HepG2 (cell line): ENCODE measurements around the gene SMIM11. TPM values are rescaled to one million over a fixed set of nuclear protein-coding genes. Genes with fewer than 3 reads are reported as not detected.

ENCODE experiments used
- ATAC-seq: fragments of 200-7000 bp; cut with Tn5 transposase; 3 replicates; pipeline ENCODE4 v1.9.1; 2020; ENCODE audit warnings: mild to moderate bottlenecking, moderate library complexity
- BruUV-seq: library from RNA; stranded (reverse); fragments of 400-500 nt; replicated peaks from 2 replicates; lab custom pipeline; 2021; lab: Mats Ljungman, UMichigan
- CTCF ChIA-PET: fragments of 300-600 bp; formaldehyde crosslinking; extraction: SDS; loops from one replicate; lab custom pipeline; 2021; ENCODE audit warnings: low total read pairs, inconsistent platforms, low intra/inter-chr PET ratio; lab: Yijun Ruan, JAX
- POLR2A ChIA-PET: fragments of 350-600 bp; sonication (Branson Sonifier 250); formaldehyde crosslinking; loops from one replicate; lab custom pipeline; 2020; ENCODE audit warnings: antibody characterized with exemption, inconsistent platforms; lab: Yijun Ruan, JAX
- DNase-seq: peaks from one replicate; pipeline ENCODE4 v3.0.0-alpha.2; 2015; ENCODE audit warnings: low spot score
- FAIRE-seq: peaks from 3 replicates; lab custom pipeline; 2011; peaks lifted over from hg19 to GRCh38; lab: Jason Lieb, UNC
- H2AFZ ChIP-seq: one replicate; pipeline ENCODE4 v1.6.1; 2011; ENCODE audit warnings: low read length, inconsistent platforms
- H3K27ac ChIP-seq: fragments of 300-600 bp; 3 replicates; pipeline ENCODE4 v1.8.0; 2011; ENCODE audit warnings: mixed run types, mild to moderate bottlenecking, mixed read lengths, low read length, inconsistent platforms; ENCODE audit not compliant: insufficient read depth; ENCODE audit errors: extremely low read length
- H3K27me3 ChIP-seq, 2 experiments: fragments of 200-600 bp in 1 of 2; 2 replicates in 1 of 2; 3 replicates in 1 of 2; pipeline versions ENCODE4 v1.6.0 to v1.8.0; 2011; ENCODE audit warnings: low read length in 2 of 2, mild to moderate bottlenecking in 2 of 2, moderate library complexity in 2 of 2, inconsistent platforms in 1 of 2; ENCODE audit not compliant: insufficient read depth in 2 of 2, control insufficient read depth in 1 of 2
- H3K36me3 ChIP-seq, 2 experiments: fragments of 200-600 bp in 1 of 2; replicated peaks in 1 of 2; 2 replicates in 1 of 2; 3 replicates in 1 of 2; pipeline versions ENCODE4 v1.5.1 to v1.8.0; 2011; ENCODE audit warnings: low read length in 2 of 2, inconsistent platforms in 1 of 2; ENCODE audit not compliant: insufficient read depth in 2 of 2, control insufficient read depth in 1 of 2
- H3K4me1 ChIP-seq: 2 replicates; pipeline ENCODE4 v1.5.1; 2012; ENCODE audit warnings: low read length, inconsistent platforms; ENCODE audit not compliant: insufficient read depth
- H3K4me2 ChIP-seq: 2 replicates; pipeline ENCODE4 v1.6.0; 2011; ENCODE audit warnings: low read depth, low read length, inconsistent platforms
- H3K4me3 ChIP-seq, 3 experiments: fragments of 200-600 bp in 1 of 3; sonication (generic), shearing (Covaris generic) in 1 of 3; replicated peaks in 1 of 3; 2 replicates each; pipeline ENCODE4 v1.5.1; 2011 to 2016; ENCODE audit warnings: low read length in 3 of 3, inconsistent platforms in 2 of 3, low read depth in 2 of 3, mild to moderate bottlenecking in 2 of 3, control low read depth in 1 of 3, mixed read lengths in 1 of 3; ENCODE audit not compliant: insufficient read depth in 1 of 3
- H3K79me2 ChIP-seq: one replicate; pipeline ENCODE4 v1.6.1; 2011; ENCODE audit warnings: low read length, inconsistent platforms; ENCODE audit not compliant: insufficient read depth
- H3K9ac ChIP-seq: 2 replicates; pipeline ENCODE4 v1.6.0; 2011; ENCODE audit warnings: mild to moderate bottlenecking, low read depth, low read length, inconsistent platforms; ENCODE audit not compliant: insufficient read depth
- H3K9me3 ChIP-seq: 2 replicates; pipeline ENCODE4 v1.5.1; 2012; ENCODE audit warnings: mild to moderate bottlenecking, low read length
- H4K20me1 ChIP-seq: 2 replicates; pipeline ENCODE4 v1.6.0; 2011; ENCODE audit warnings: inconsistent platforms, mild to moderate bottlenecking, low read length, moderate library complexity; ENCODE audit not compliant: insufficient read depth
- FOXA3 ChIP-seq: IDR thresholded peaks from 2 replicates; pipeline ENCODE4 v1.6.1; 2016; ENCODE audit warnings: missing genetic modification reagents, missing compliant biosample characterization
- GATAD1 ChIP-seq: IDR thresholded peaks from 2 replicates; pipeline ENCODE4 v1.6.1; 2016; ENCODE audit warnings: missing genetic modification reagents, missing compliant biosample characterization
- HDAC2 ChIP-seq: sonication (generic); formaldehyde crosslinking; IDR thresholded peaks from 2 replicates; pipeline ENCODE4 v1.4.0; 2020; ENCODE audit warnings: missing genetic modification reagents
- NR2C2 ChIP-seq: sonication (generic); formaldehyde crosslinking; IDR thresholded peaks from 2 replicates; pipeline ENCODE4 v1.4.0; 2020; ENCODE audit warnings: missing genetic modification reagents, mild to moderate bottlenecking, moderate library complexity, borderline replicate concordance
- PHF5A ChIP-seq: IDR thresholded peaks from one replicate; pipeline ENCODE4 v1.6.1; 2018; ENCODE audit warnings: low read depth, missing genetic modification reagents; ENCODE audit not compliant: unreplicated experiment
- U2AF1 ChIP-seq: fragments of 200-400 bp; formaldehyde crosslinking; optimal IDR thresholded peaks from 2 replicates; pipeline ENCODE3; 2017; ENCODE audit warnings: mild to moderate bottlenecking, low read depth, low read length
- ZNF460 ChIP-seq: sonication (generic); formaldehyde crosslinking; IDR thresholded peaks from 2 replicates; pipeline ENCODE4 v1.5.1; 2020; ENCODE audit warnings: missing genetic modification reagents, mild to moderate bottlenecking, borderline replicate concordance
- ZNF605 ChIP-seq: sonication (generic); formaldehyde crosslinking; IDR thresholded peaks from 2 replicates; pipeline ENCODE4 v1.8.0; 2022; ENCODE audit warnings: mild to moderate bottlenecking, missing genetic modification reagents
- ZNF616 ChIP-seq: sonication (generic); formaldehyde crosslinking; IDR thresholded peaks from 2 replicates; pipeline ENCODE4 v1.5.0; 2020; ENCODE audit warnings: low read depth, mild to moderate bottlenecking, missing genetic modification reagents
- ZSCAN9 ChIP-seq: IDR thresholded peaks from 2 replicates; pipeline ENCODE4 v1.6.1; 2016; ENCODE audit warnings: borderline replicate concordance
- WGBS: methylation state at CpG from one replicate; pipeline ENCODE4 v1.1.6; 2017; ENCODE audit warnings: low lambda C conversion rate; 5-methylcytosine and 5-hydroxymethylcytosine counted together
- in situ Hi-C: cut with HindIII; loops from 2 replicates; pipeline ENCODE4 v1.10.0; 2017; ENCODE audit warnings: low pct_unique_long_range_greater_than_20kb; ENCODE audit not compliant: extremely low pct_ligation_motif_present
- intact Hi-C: fragments of 100-400 bp; cut with micrococcal nuclease; formaldehyde crosslinking; loops from one replicate; pipeline ENCODE4 v1.10.0; 2022; ENCODE audit not compliant: unreplicated experiment
- polyA plus RNA-seq, 8 experiments: library from polyadenylated mRNA; depleted of rRNA in 3 of 8; stranded (reverse) in 7 of 8; unstranded in 1 of 8; fragments of >200 nt; fragmentation: Illumina TruSeq in 4 of 8; extraction: Trizol in 4 of 8; gene quantifications; 2 replicates each; pipeline versions ENCODE4 v1.2.1 to v1.2.3, GENCODE V29; 2011 to 2016; ENCODE audit warnings: low read depth in 4 of 8, missing spikeins in 1 of 8, mixed read lengths in 1 of 8; ENCODE audit not compliant: insufficient read depth in 1 of 8
- total RNA-seq, 5 experiments: library from RNA; depleted of rRNA; stranded (reverse); fragments of >200 nt; fragmentation: Illumina TruSeq; extraction: Trizol; gene quantifications; 2 replicates each; pipeline ENCODE4 v1.2.3, GENCODE V29; 2016; ENCODE audit warnings: low read depth in 1 of 5
- TF ChIP-seq, protein P1 (sequence below): sonication (generic); formaldehyde crosslinking; IDR thresholded peaks from 2 replicates; pipeline ENCODE4 v1.5.0; 2020; ENCODE audit warnings: missing genetic modification reagents
- TF ChIP-seq, protein P2 (sequence below): sonication (generic); formaldehyde crosslinking; IDR thresholded peaks from 2 replicates; pipeline ENCODE4 v1.4.0; 2020; ENCODE audit warnings: missing genetic modification reagents
- TF ChIP-seq, protein P3 (sequence below): sonication (generic); IDR thresholded peaks from 2 replicates; pipeline ENCODE4 v1.6.1; 2016; ENCODE audit warnings: low read depth, borderline replicate concordance
- TF ChIP-seq, protein P4 (sequence below): sonication (generic); formaldehyde crosslinking; IDR thresholded peaks from 2 replicates; pipeline ENCODE4 v1.4.0; 2020; ENCODE audit warnings: missing genetic modification reagents

Gene SMIM11
- total and polyA plus RNA-seq, 2 of the 13 experiments (the other 11 are each of a cell fraction or from before 2014, with no cell fraction given): 6.4 to 18.9 TPM

DNA sequence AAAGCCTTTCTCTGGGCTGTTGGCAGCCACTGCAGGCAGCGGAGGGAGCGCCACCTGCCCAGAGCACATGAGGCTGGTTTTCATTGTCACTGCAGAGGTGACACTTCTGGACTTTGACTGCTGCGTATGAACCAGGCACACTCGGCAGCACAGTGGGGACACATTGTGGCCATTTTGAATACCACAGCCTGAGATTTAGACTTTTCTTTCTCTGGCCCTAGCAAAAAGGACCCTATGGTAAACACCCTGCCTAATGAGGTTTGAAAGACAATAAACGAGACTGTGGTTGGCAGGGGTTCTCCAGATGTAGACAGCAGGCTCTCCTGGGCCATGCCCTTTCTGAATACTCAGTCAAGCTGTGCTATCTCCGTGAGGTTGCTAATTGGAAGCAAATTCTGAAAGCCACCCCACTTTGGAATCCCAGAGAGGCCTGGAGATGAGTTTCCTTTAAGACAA lies 23.5 kb upstream of the SMIM11 start (continued):
- TF ChIP-seq ZNF460 (CRISPR knock-in tag) (no peak), ZSCAN9 (CRISPR knock-in tag) (no peak)
- TF ChIP-seq, protein P1, sequence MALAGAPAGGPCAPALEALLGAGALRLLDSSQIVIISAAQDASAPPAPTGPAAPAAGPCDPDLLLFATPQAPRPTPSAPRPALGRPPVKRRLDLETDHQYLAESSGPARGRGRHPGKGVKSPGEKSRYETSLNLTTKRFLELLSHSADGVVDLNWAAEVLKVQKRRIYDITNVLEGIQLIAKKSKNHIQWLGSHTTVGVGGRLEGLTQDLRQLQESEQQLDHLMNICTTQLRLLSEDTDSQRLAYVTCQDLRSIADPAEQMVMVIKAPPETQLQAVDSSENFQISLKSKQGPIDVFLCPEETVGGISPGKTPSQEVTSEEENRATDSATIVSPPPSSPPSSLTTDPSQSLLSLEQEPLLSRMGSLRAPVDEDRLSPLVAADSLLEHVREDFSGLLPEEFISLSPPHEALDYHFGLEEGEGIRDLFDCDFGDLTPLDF (CRISPR knock-in tag): no peak
- TF ChIP-seq, protein P2, sequence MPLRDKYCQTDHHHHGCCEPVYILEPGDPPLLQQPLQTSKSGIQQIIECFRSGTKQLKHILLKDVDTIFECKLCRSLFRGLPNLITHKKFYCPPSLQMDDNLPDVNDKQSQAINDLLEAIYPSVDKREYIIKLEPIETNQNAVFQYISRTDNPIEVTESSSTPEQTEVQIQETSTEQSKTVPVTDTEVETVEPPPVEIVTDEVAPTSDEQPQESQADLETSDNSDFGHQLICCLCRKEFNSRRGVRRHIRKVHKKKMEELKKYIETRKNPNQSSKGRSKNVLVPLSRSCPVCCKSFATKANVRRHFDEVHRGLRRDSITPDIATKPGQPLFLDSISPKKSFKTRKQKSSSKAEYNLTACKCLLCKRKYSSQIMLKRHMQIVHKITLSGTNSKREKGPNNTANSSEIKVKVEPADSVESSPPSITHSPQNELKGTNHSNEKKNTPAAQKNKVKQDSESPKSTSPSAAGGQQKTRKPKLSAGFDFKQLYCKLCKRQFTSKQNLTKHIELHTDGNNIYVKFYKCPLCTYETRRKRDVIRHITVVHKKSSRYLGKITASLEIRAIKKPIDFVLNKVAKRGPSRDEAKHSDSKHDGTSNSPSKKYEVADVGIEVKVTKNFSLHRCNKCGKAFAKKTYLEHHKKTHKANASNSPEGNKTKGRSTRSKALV: no peak

DNA sequence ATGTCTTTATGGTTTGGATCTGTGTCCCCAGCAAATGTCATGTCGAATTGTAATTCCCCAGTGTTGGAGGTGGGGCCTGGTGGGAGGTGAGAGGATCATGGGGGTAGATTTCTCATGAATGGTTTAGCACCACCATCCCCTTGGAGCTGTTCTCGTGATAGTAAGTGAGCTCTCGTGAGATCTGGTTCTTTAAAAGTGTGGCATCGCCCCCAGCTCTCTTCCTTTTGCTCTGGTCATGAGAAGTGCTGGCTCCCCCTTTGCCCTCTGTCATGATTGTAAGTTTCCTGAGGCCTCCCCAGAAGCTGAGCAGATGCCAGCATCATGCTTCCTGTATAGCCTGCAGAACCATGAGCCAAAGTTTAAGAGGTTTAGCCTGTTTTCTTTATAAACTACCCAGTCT lies 22.8 kb upstream of the SMIM11 start:
- H2AFZ ChIP-seq: no peak overlapping the region
- no peak for ATAC-seq
- no peaks in the 10 kb centered on the region for H3K9me3 ChIP-seq
- 39% methylated on average over 4 of the region's 4 CpGs for WGBS
- H3K4me2 ChIP-seq: no peak overlapping the region
- no peak overlapping the region for H3K9ac ChIP-seq
- no peaks in the 10 kb centered on the region for H3K36me3 ChIP-seq
- peaks cover 0 to 4% of the 10 kb centered on the region in 2 experiments; a peak in 2 of 5 replicates for H3K27me3 ChIP-seq
- no peak for DNase-seq
- intact Hi-C loops (no loop called here), in situ Hi-C loops (no loop called here)
- H3K4me3 ChIP-seq: no peak overlapping the region
- BruUV-seq: no TSS peak
- no peaks in the 10 kb centered on the region for H4K20me1 ChIP-seq
- H3K79me2 ChIP-seq: no peaks in the 10 kb centered on the region
- no peak for FAIRE-seq
- ChIA-PET CTCF (interaction anchor here (1.5 to 2.8 kb wide), 2 partner anchors 428 to 460 kb away, joined by 3 to 27 read pairs; no protein-coding TSS in a partner anchor), POLR2A (no interaction called here)
- H3K27ac ChIP-seq: no peak overlapping the region
- peaks cover 22% of the 10 kb centered on the region; the same call in 1 of the 2 replicates for H3K4me1 ChIP-seq
- TF ChIP-seq, protein P3, sequence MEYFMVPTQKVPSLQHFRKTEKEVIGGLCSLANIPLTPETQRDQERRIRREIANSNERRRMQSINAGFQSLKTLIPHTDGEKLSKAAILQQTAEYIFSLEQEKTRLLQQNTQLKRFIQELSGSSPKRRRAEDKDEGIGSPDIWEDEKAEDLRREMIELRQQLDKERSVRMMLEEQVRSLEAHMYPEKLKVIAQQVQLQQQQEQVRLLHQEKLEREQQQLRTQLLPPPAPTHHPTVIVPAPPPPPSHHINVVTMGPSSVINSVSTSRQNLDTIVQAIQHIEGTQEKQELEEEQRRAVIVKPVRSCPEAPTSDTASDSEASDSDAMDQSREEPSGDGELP: no peak
- TF ChIP-seq GATAD1 (CRISPR knock-in tag): no peak
- TF ChIP-seq ZNF616 (CRISPR knock-in tag): no peak
- no peak for TF ChIP-seq ZNF605 (CRISPR knock-in tag)
- TF ChIP-seq, protein P4, sequence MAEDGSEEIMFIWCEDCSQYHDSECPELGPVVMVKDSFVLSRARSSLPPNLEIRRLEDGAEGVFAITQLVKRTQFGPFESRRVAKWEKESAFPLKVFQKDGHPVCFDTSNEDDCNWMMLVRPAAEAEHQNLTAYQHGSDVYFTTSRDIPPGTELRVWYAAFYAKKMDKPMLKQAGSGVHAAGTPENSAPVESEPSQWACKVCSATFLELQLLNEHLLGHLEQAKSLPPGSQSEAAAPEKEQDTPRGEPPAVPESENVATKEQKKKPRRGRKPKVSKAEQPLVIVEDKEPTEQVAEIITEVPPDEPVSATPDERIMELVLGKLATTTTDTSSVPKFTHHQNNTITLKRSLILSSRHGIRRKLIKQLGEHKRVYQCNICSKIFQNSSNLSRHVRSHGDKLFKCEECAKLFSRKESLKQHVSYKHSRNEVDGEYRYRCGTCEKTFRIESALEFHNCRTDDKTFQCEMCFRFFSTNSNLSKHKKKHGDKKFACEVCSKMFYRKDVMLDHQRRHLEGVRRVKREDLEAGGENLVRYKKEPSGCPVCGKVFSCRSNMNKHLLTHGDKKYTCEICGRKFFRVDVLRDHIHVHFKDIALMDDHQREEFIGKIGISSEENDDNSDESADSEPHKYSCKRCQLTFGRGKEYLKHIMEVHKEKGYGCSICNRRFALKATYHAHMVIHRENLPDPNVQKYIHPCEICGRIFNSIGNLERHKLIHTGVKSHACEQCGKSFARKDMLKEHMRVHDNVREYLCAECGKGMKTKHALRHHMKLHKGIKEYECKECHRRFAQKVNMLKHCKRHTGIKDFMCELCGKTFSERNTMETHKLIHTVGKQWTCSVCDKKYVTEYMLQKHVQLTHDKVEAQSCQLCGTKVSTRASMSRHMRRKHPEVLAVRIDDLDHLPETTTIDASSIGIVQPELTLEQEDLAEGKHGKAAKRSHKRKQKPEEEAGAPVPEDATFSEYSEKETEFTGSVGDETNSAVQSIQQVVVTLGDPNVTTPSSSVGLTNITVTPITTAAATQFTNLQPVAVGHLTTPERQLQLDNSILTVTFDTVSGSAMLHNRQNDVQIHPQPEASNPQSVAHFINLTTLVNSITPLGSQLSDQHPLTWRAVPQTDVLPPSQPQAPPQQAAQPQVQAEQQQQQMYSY (CRISPR knock-in tag): no peak
- TF ChIP-seq, protein P1 (CRISPR knock-in tag): no peak
- no peak for TF ChIP-seq PHF5A (CRISPR knock-in tag)
- no peak for TF ChIP-seq HDAC2 (CRISPR knock-in tag)
- no peak for TF ChIP-seq NR2C2
- no peak for TF ChIP-seq U2AF1
- TF ChIP-seq FOXA3 (CRISPR knock-in tag): no peak
